Measurements from ENCODE around the gene G2E3.

DNA sequence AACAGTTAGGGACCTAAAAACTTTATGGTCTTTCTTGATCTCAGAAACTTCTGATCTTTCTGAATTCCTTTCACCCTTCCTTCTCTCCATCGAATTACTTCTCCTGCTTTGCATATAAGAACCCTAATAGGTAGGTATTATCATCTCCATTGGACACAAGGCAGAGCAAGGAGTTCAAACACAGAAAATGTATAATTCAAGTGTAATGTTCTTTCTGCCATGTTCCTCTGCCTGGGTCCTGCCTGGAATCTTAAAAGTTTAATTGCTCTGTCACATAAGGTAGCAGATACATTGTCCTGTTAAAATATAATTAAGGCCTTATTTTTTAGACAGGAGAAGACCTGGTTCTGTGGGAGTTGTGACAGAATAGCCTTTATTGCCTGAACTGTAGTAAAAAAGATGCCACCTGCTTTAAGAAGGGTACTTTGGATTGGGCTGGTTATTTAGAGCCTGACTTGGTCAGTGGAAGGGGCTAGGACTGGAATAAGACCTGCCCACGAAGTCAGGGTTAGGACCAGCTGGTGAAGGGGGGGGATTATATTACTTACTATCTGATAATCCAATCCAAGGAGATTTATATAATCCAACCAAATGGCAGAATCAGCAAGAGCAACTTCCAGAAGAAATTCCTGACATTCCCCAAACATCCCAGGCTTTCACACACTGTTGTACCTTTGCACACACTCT is 10.4 kb downstream of the G2E3 start:
- TF ChIP-seq, protein P1, sequence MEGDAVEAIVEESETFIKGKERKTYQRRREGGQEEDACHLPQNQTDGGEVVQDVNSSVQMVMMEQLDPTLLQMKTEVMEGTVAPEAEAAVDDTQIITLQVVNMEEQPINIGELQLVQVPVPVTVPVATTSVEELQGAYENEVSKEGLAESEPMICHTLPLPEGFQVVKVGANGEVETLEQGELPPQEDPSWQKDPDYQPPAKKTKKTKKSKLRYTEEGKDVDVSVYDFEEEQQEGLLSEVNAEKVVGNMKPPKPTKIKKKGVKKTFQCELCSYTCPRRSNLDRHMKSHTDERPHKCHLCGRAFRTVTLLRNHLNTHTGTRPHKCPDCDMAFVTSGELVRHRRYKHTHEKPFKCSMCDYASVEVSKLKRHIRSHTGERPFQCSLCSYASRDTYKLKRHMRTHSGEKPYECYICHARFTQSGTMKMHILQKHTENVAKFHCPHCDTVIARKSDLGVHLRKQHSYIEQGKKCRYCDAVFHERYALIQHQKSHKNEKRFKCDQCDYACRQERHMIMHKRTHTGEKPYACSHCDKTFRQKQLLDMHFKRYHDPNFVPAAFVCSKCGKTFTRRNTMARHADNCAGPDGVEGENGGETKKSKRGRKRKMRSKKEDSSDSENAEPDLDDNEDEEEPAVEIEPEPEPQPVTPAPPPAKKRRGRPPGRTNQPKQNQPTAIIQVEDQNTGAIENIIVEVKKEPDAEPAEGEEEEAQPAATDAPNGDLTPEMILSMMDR (IDR thresholded peaks at IDR 0.05): no peak
- no peak for TF ChIP-seq EP300 (IDR thresholded peaks at IDR 0.05)
- no peak for TF ChIP-seq POLR2A (IDR thresholded peaks at IDR 0.05)
- TF ChIP-seq POLR2AphosphoS5 (IDR thresholded peaks at IDR 0.05): no peak

Measured in gastroesophageal sphincter (tissue), 3 donors.